ENCODE data around the gene SH2D7.

- TF ChIP-seq EZH2phosphoT487 (IDR thresholded peaks at IDR 0.05; ENCODE audit: borderline replicate concordance, low read length) = no peak
- TF ChIP-seq CTCF (conservative IDR thresholded peaks at IDR 0.05; ENCODE audit: low read depth, low read length) = no peak
- no peak for TF ChIP-seq EZH2 (IDR thresholded peaks at IDR 0.05; ENCODE audit: low read length, unreplicated experiment)
Observed at GRCh38 chr15:78129751-78130287, 37.5 kb downstream of the SH2D7 start.
